Prostate gland (tissue), 2 donors: ENCODE results near the gene PPP1R1B. TPM values are rescaled to one million over a fixed set of nuclear protein-coding genes. Genes with fewer than 3 reads are reported as not detected.

Experiments used
- DNase-seq: peaks from one replicate; pipeline ENCODE4 v3.0.0-alpha.2; 2019; ENCODE audit warnings: low spot score
- H3K27ac ChIP-seq, 2 donors: fragments of 200-600 bp; sonication (generic); 2 replicates each; pipeline ENCODE4 v1.5.1; 2017 to 2019
- H3K27me3 ChIP-seq: fragments of 200-600 bp; sonication (generic); replicated peaks from 2 replicates; pipeline ENCODE4 v1.5.1; 2019; ENCODE audit not compliant: insufficient read depth
- H3K36me3 ChIP-seq, 2 donors: fragments of 200-600 bp; sonication (generic); 1 replicate in 1 of 2; 2 replicates in 1 of 2; pipeline versions ENCODE4 v1.5.1 to v1.8.1; 2017 to 2019
- H3K4me1 ChIP-seq: fragments of 200-600 bp; sonication (generic); replicated peaks from 2 replicates; pipeline ENCODE4 v1.5.1; 2019
- H3K4me3 ChIP-seq, 2 donors: fragments of 200-600 bp; sonication (generic); 2 replicates each; pipeline ENCODE4 v1.5.1; 2017 to 2019
- H3K9me3 ChIP-seq: fragments of 200-600 bp; sonication (generic); 2 replicates; pipeline ENCODE4 v1.5.1; 2017
- CTCF ChIP-seq, 4 experiments: fragments of 200-600 bp in 2 of 4; fragments of 450-650 bp in 2 of 4; sonication (generic) in 2 of 4; IDR thresholded peaks; 1 replicate in 3 of 4; 2 replicates in 1 of 4; pipeline ENCODE4 v1.5.1; 2016 to 2019; ENCODE audit warnings: antibody characterized with exemption in 4 of 4, mild to moderate bottlenecking in 2 of 4, moderate library complexity in 2 of 4
- POLR2A ChIP-seq: fragments of 450-650 bp; IDR thresholded peaks from one replicate; pipeline ENCODE4 v1.6.1; 2016; ENCODE audit warnings: antibody characterized with exemption, mild to moderate bottlenecking
- POLR2AphosphoS5 ChIP-seq: sonication (generic); formaldehyde crosslinking; IDR thresholded peaks from one replicate; pipeline ENCODE4 v1.6.1; 2017; ENCODE audit warnings: antibody characterized with exemption
- WGBS: methylation state at CpG from one replicate; pipeline ENCODE4 v1.1.5; 2018; 5-methylcytosine and 5-hydroxymethylcytosine counted together
- intact Hi-C: fragments of 100-400 bp; cut with DNase I; formaldehyde crosslinking; loops from one replicate; pipeline ENCODE4 v1.14.2; 2022
- total RNA-seq, 2 donors: library from RNA; depleted of rRNA; stranded (reverse); fragments of >200 nt; gene quantifications; one replicate each; pipeline ENCODE4 v1.1.0, GENCODE V29; 2016

PPP1R1B gene
- total RNA-seq, 2 donors from 2014 or later: 69.0 to 108 TPM

- no peaks in the 10 kb centered on the region for H3K9me3 ChIP-seq
- 58% methylated on average over 4 of the region's 4 CpGs for WGBS
- peaks cover 46% of the 10 kb centered on the region for H3K27me3 ChIP-seq
- TF ChIP-seq POLR2AphosphoS5 (no peak), CTCF (IDR thresholded peaks at IDR 0.05) (no peak), POLR2A (no peak)
- H3K4me1 ChIP-seq: peaks cover 17% of the 10 kb centered on the region
- H3K36me3 ChIP-seq: no peaks in the 10 kb centered on the region
- no peak for DNase-seq
- H3K27ac ChIP-seq: no peak overlapping the region
- intact Hi-C loops: no loop called here
- no peak overlapping the region for H3K4me3 ChIP-seq
Measured at GRCh38 chr17:39602533-39603303, 24.0 kb upstream of the PPP1R1B start.

- Histone ChIP-seq H3K9me3 (no peaks in the 10 kb centered on the region), H3K4me3 (no peak overlapping the region), H3K36me3 (no peaks in the 10 kb centered on the region), H3K27ac (no peak overlapping the region), H3K4me1 (peaks cover 17% of the 10 kb centered on the region), H3K27me3 (peaks cover 46% of the 10 kb centered on the region)
- intact Hi-C loops: no loop called here
- 8% methylated on average over 14 of the region's 14 CpGs for WGBS
- TF ChIP-seq POLR2A (no peak), POLR2AphosphoS5 (no peak), CTCF (IDR thresholded peaks at IDR 0.05) (no peak)
- no peak for DNase-seq
Measured at GRCh38 chr17:39603304-39604016, 23.3 kb upstream of the PPP1R1B start.

GRCh38 chr17:39604911-39605491 is 21.8 kb upstream of the PPP1R1B start:
- Histone ChIP-seq H3K27me3 (peaks cover 37% of the 10 kb centered on the region), H3K9me3 (no peaks in the 10 kb centered on the region), H3K27ac (no peak overlapping the region), H3K36me3 (no peaks in the 10 kb centered on the region), H3K4me3 (no peak overlapping the region), H3K4me1 (peaks cover 17% of the 10 kb centered on the region)
- no peak for DNase-seq
- no peak for TF ChIP-seq POLR2A
- no peak for TF ChIP-seq CTCF (IDR thresholded peaks at IDR 0.05)
- TF ChIP-seq POLR2AphosphoS5: no peak
- intact Hi-C loops: no loop called here
- WGBS: 7% methylated on average over 31 of the region's 31 CpGs

DNA sequence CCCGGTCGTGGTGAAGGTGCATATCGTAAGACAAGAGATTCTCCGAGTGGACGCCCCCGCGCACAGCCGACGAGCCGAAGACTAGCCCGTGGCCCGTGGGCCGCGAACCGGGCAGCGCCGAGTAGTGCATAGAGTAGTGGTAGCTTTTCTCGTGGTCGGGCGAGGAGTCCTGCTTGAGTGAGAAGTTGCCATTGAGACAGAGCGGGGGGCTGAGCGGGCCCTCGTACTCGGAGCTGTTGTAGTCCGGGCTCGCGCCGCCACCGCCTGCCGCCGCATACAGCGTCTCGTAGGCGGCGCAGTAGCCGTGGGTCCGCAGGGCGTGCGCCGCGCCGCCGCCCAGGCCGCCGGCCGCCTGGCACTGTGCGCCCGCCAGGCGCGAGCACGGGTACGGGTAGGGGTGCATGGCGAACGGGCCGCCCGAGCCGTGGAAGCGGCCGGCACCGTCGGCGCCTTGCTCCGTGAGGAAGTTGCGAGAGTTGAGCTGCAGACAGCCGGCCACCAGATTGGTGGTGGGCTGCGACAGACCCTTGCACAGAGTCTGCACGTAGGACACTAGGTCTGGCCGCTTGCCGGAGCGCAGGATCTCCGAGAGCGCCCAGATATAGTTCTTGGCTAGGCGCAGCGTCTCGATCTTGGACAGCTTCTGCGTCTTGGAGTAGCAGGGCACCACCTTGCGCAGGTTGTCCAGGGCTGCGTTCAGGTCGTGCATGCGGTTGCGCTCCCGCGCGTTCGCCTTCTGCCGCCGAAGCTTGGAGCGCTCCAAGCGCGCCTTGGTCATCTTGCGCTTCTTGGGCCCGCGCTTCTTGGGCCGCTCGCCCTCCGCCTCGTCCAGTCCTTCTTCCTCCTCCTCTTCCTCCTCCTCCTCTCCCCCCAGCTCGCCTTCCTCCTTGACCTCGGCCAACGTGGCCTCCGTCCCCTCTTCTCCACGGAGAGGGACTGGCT is 21.0 kb upstream of the PPP1R1B start:
- no peak overlapping the region for H3K27ac ChIP-seq
- no peaks in the 10 kb centered on the region for H3K36me3 ChIP-seq
- intact Hi-C loops: no loop called here
- H3K4me1 ChIP-seq: peaks cover 17% of the 10 kb centered on the region
- peaks cover 33% of the 10 kb centered on the region for H3K27me3 ChIP-seq
- TF ChIP-seq CTCF (IDR thresholded peaks at IDR 0.05): no peak
- TF ChIP-seq POLR2AphosphoS5: no peak
- TF ChIP-seq POLR2A: no peak
- WGBS: 2% methylated on average over 93 of the region's 102 CpGs
- H3K9me3 ChIP-seq: no peaks in the 10 kb centered on the region
- H3K4me3 ChIP-seq: peak overlapping the region in 1 of 2 donors; percentile 8
- no peak for DNase-seq
